GM13977 (cell line): ENCODE data around the gene GPRC5C.

Source experiments
- DNase-seq: peaks from one replicate; pipeline ENCODE4 v3.0.0; 2012; ENCODE audit warnings: low spot score
- in situ Hi-C: fragments of 300-500 bp; cut with MboI; formaldehyde crosslinking; loops from one replicate; pipeline ENCODE4 v1.12.0; 2022; ENCODE audit warnings: low sequenced_read_pairs, low pct_unique_long_range_greater_than_20kb, mixed read lengths, inconsistent platforms; ENCODE audit not compliant: unreplicated experiment
- TF ChIP-seq, protein P1 (sequence below): IDR thresholded peaks from 2 replicates; pipeline ENCODE4 v1.5.1; 2012; ENCODE audit warnings: mild to moderate bottlenecking, control low read depth; ENCODE audit not compliant: insufficient read depth; ENCODE audit errors: extremely low read depth, missing control alignments

Gene GPRC5C

DNA sequence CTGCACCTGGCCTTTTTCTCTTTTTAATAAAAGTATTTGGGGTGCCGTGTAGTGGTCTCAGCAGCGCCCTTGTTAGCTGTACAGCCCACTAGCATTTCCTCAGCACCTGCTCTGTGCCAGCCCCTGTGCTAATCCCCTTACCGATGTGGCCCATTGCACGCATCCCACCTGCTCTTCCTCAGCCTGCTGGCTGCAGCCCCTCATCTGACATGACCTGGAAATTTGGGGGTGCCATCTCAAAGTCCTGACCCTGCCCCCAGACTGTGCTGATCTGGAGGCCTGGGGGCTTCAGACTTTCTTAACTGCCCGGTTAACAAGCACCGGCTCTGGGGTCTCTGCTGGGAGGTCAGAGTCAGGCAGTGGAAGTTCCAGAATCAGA, 10.4 kb downstream of the GPRC5C start:
- TF ChIP-seq, protein P1, sequence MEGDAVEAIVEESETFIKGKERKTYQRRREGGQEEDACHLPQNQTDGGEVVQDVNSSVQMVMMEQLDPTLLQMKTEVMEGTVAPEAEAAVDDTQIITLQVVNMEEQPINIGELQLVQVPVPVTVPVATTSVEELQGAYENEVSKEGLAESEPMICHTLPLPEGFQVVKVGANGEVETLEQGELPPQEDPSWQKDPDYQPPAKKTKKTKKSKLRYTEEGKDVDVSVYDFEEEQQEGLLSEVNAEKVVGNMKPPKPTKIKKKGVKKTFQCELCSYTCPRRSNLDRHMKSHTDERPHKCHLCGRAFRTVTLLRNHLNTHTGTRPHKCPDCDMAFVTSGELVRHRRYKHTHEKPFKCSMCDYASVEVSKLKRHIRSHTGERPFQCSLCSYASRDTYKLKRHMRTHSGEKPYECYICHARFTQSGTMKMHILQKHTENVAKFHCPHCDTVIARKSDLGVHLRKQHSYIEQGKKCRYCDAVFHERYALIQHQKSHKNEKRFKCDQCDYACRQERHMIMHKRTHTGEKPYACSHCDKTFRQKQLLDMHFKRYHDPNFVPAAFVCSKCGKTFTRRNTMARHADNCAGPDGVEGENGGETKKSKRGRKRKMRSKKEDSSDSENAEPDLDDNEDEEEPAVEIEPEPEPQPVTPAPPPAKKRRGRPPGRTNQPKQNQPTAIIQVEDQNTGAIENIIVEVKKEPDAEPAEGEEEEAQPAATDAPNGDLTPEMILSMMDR = no peak
- DNase-seq = no peak
- in situ Hi-C loops = no loop called here

DNA sequence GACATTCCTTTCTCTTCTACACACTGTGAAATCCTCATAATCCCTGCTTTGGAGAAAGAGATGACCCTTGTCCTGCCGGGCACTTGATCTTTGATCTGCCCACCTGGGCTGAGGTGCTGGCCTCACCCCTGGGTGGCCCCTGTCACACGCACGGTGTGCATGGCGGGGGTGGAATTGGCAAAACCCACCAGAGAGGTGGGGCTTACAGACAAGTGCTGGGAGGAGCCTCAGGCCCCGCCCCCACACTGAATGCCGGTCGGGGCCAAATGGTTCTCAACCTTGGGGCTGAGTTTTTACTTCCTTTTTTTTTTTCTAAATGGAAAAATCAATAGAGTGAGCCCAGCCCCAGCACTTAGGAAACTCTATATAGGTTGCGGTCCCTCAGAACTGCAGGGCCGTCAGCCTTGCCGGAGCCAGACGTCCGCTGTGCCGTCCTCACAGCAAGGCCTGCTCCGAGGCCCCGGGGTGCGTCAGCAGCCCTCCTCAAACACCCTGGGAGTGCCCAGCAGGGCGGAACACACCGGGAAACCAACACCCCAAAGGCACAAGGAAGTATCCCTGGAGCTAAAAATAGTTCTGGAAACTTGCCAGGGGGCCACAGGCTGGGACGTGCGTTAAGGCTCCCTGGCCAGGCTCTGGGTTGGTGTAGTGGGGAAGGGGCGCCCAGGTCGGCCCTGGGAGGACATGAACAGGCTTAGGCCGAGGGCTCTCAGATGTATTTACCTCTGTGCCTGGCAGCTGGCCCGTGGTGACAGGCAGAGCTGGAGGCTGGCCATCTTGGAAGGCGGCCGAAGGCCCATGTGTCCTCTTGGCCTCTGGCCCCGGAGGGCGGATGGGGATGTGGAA, 11.0 kb downstream of the GPRC5C start:
- peak; percentile 78 for DNase-seq
- TF ChIP-seq, protein P1 = no peak
- in situ Hi-C loops = no loop called here

DNA sequence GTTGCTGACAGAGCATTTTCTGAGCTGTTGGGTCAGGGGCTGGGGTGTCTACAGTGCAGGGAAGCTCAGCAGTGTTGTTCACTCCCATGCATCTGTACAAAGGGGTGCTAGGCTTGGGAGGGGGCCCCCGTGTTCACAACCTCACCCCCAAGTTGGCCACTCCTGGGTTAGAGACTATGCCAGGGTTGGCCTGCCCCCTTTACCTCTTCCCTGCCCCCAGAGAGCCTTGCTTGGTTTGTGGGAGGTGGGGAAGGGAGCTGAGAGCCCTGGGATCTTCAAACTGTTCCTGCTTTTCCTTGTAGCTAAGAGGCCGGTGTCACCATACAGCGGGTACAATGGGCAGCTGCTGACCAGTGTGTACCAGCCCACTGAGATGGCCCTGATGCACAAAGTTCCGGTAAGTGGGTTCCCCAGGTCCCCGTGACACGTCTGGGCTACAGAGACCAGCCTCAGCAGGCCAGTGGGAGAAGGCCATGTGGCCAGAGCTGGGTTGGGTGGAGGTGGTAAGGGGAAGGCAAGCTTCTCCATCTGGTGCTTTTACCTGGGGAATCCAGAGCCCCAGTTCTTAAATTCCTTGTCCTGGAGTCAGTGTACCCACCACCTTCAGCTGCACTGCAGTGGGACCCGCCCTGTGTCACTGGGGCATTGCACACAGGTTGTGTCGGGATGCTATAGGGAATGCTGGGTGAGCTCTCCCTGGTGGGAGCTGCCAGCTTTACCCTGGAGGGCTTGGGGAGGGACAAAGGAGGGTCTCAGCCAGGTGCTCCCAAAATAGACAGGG, 11.8 kb downstream of the GPRC5C start:
- DNase-seq = no peak
- TF ChIP-seq, protein P1 = no peak
- in situ Hi-C loops = no loop called here

DNA sequence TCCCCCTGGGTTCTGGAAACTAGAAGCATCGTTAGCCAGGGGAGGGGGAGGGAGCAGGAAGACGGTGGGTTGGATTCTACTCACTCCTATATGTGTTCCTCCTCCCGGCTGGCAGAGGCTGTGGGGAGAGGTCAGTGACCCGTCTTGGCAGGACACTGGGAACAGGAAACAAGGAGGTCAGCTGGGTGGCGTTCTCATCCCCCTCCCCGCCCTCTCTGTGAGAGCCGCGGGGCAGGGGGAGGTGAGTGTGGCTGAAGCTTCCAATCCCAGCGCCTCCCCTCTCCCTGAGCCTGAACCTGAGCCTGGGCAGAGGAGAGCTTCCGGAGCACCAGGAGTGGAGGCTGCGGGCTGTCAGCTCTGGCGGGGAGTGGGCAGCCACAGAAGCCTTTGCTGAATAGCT, 12.5 kb downstream of the GPRC5C start:
- TF ChIP-seq, protein P1 = no peak
- in situ Hi-C loops = no loop called here
- DNase-seq = no peak

DNA sequence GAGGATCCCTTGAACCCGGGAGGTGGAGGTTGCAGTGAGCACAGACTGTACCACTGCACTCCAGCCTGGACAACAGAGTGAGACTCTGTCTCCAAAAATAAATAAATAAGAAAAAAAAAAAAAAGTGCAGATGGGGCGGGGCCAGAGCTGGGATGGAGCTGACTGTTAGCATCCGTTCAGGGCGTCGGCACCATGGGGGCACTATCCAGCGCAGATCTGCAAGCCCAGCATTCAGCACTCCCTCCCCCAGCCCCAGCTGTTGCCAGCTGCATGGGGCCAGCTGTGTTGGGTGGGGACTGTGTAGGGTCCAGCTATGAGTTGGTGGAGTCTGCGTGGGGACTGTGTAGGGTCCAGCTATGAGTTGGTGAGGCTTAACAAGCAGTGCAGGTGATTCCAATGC, 13.3 kb downstream of the GPRC5C start:
- TF ChIP-seq, protein P1 = no peak
- in situ Hi-C loops = no loop called here
- DNase-seq = no peak

DNA sequence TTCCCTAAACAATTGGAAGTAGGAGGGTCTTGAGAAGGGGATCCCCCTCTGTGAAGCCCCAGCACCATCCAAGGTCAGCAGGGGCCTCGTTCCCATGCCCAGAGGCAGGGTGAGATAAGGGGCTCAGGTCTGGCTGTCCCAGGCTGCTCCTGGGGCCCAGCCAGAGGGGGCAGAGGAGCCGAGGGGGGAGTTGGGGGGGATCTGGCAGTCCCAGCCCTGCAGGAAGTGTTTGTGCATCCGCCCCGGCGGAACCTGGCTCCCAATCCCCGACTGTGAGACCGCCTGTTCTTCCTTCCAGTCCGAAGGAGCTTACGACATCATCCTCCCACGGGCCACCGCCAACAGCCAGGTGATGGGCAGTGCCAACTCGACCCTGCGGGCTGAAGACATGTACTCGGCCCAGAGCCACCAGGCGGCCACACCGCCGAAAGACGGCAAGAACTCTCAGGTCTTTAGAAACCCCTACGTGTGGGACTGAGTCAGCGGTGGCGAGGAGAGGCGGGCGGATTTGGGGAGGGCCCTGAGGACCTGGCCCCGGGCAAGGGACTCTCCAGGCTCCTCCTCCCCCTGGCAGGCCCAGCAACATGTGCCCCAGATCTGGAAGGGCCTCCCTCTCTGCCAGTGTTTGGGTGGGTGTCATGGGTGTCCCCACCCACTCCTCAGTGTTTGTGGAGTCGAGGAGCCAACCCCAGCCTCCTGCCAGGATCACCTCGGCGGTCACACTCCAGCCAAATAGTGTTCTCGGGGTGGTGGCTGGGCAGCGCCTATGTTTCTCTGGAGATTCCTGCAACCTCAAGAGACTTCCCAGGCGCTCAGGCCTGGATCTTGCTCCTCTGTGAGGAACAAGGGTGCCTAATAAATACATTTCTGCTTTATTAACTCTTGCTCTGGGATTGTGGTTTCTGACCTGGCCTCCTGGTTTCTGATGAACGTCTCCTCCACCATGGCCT, 14.9 kb downstream of the GPRC5C start:
- TF ChIP-seq, protein P1 = peak; percentile 43
- in situ Hi-C loops = no loop called here
- peak; percentile 72 for DNase-seq
